Fibroblast of upper back skin (primary cell): ENCODE results near the gene FRS2.

Source experiments
- DNase-seq: peaks from one replicate; pipeline ENCODE4 v3.0.0-alpha.2; 2013

The FRS2 gene

DNA sequence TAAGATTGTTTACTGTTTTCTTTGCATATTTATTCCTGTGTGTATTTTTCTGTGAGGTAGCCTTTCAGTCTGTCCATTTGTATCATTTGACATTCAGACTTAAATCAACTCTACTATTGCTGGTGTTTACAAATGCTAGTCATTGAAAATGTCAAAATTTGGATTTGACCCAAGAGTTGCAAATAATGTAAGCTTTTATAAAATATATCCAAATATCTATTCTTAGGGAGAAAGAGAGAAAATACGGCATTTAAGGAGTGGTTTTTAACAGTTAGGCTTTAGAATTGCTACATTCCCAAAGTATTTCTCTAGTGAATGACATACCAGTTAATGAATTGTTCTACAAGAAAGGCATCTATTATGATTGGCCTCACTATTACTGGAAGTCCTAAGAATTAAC lies 37.9 kb downstream of the FRS2 start:
- no peak for DNase-seq

DNA sequence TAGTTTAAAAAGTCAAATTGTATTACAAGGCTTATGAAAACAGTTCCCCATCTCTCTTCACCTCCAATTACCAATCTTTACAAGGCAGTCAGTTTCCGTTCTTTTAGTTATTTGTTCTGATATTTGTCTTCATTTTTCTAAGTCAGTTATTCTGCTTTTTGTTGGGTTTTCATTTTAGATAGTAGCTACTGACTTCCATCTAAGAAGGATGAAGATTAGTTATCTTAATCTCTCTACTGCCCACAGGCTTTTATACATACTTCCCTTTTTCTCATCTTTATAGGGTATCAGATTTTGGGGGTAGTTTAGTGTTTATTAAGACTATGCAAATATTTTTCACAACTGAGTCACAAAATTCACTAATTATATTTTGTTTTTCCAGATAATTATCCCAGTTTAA lies 38.4 kb downstream of the FRS2 start:
- no peak for DNase-seq

DNA sequence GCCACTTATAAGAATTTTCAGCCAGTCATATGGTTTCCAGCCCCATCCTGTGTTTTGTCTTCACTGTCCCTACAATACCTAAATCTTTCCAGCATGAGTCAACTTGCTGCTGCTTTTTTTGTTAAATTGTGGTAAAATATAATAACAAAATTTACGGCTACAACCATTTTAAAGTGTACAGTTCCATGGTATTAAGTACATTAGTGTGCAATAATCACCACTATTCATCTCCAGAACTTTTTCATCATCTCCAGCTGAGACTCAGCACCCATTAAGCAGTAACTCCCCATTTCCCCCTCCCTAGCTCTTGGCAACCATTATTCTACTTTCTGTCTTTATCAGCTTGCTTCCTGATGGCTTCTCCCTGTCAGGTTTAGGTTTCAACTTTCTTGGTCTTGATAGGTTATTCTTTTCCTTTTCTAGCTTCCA lies 39.1 kb downstream of the FRS2 start:
- DNase-seq = peak; percentile 77

DNA sequence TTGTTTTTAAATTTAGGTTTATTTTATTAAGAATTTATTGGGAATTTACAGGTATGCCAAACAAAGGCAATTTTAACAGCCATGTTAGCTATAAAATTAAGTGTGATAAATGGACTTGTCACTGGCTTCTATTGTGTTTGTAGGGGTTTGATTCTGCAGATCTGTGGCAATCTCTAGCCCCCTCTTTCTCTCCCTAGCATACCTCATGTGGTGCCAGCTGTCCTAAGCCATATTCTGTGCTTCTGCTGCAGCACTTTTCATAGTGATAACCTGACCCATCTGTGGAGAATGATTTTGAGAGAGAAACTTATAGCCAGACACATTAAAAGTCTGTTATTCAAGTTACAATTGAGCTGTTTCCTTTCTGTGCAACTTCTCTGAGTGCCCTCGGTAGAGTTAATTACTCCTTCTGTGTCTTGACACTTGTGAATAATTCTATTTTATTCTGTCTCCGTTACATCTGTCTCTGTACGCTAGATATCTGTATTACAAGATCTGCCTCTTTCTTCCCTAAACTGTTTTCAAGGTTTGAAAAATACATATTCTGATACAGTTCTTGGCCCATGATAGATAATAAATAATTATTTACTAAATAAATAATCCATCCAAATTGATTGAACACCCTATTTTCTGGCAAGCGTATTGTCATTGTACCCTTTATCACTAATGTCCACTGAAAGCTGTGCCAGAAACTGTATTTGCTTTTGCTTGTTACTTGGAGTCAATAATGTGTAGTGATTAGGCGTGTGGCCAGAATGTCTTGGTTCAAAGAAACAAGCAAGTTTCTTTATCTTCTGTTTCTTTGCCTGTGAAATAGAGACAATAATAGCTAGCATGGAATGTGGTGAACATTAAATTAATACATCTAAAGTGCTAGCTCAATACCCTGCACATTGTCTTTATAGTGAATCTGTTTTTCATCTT lies 40.0 kb downstream of the FRS2 start:
- DNase-seq = no peak

DNA sequence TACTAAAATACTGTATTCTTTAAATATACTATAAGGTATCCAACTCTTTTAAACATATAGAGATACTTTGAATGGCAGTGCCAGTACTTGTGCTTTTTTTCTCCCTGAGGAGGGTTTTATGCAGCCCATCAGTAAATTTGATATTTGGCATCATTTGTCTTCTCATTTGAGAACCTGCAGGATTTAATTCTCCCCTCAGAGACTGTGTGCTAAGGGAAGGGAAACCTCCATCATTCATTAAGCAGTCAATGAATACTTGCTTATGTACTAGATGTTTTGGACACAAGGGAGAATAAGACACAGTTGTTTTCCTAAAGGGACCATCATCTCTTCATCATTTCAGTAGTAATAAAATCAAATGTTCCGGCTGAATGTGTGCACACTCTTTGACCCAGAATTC lies 40.8 kb downstream of the FRS2 start:
- no peak for DNase-seq

DNA sequence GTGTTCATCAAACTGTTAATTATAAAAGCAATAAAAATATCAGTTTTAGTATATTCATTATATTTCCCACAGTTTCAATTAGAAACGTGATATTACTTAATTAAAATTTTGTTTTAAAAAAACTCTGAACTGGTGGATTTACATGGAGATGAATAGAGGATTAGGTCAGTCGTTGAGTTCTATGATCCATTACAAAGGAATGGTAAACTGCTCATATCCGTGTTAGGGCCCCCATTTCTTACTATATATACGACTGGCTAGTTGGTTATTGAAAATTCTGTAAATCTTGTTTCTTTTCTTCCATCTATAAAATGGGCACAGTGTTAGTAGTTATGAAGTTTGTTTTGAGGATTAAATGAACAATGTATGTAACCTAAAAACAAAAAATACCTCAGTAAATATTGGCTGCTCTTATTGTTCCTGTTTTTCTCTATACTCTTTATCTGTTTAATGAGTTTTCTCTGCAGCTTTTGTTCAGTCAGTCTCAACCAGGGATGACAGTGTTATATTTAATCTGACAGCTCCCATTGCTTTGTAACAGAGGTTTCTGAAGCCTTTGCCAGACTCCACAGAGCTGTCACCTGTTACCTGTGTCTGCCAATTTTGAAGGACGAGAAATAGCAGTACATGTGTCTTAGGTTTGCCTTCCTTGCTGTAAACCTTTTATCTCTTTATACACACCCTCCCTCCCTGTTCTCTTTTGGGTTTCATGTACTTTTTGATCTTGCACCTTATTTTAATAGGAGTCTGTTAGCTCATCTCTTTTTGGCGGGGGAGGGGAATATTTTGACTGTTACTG lies 41.5 kb downstream of the FRS2 start:
- no peak for DNase-seq

DNA sequence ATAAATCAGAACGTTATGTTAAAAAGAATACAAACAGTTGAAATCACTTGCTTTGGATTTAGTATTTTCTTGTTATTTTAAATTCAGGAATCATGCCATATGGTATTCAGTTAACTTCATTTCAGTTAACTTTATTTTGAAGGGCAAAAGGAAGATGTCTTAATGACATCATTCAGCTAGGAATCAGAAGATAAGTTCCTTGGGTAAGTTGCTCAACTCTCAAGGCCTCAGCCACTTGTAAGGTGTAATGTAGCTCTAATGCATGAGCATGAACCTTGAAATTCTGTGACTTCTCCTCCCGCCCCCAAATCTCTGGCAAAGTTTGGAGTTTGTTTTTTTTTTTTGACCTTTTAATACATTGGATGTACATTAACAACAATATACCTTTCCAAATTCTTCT lies 42.6 kb downstream of the FRS2 start:
- no peak for DNase-seq

DNA sequence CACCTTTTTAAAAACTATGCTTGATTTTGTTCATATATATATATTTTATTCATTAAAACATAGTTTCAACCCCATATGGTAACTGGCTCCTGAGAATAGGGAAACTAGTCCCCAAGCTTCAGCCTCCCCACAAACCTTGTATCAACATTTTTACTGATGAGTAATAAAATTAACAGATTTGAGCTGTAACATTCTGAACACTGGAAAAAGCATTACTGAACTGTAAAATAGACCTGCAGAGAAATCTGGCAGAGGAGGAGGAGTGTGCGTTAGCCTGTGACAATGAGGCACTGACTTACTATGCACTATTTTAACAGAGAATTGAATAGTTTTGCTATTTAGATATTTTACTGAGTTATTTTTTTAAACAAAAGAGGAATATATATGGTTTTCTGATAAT lies 43.1 kb downstream of the FRS2 start:
- DNase-seq = peak; percentile 45

DNA sequence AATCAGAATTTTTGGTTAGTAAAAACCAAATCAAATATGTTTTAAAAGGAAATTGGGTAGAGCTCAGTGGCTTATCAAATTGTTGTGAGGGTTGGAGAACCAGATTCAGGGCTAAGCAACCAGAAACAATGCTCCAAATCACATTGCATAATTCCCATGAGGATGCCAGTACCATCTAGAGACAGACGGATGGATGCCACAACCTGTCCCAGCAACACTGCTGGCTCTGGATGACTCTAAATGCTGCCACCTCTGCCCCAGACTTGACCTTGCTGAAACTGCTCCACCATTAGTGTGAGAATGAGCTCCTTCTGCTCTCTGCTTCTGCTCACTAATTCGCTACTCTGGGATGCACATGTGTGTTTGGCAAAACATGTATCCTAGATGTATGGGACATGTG lies 43.9 kb downstream of the FRS2 start:
- no peak for DNase-seq

DNA sequence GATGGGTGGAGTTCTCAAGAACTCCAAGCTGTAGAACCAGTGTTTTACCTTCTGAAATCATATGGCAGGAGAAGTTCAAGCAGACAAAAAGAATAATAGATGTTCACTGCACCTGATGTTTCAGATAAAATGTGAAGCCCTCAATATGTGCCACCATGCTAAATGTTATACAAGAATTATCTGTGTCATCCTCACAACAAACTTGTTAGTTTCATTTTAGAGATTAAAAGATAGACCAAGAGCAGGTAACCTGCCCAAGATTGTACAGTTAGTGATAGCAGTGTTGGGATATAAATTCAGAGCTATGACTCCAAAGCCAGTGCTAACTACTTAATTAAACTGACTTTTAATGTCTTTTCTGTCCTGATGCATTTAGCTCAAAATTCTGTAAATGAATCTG lies 44.7 kb downstream of the FRS2 start:
- DNase-seq = no peak

DNA sequence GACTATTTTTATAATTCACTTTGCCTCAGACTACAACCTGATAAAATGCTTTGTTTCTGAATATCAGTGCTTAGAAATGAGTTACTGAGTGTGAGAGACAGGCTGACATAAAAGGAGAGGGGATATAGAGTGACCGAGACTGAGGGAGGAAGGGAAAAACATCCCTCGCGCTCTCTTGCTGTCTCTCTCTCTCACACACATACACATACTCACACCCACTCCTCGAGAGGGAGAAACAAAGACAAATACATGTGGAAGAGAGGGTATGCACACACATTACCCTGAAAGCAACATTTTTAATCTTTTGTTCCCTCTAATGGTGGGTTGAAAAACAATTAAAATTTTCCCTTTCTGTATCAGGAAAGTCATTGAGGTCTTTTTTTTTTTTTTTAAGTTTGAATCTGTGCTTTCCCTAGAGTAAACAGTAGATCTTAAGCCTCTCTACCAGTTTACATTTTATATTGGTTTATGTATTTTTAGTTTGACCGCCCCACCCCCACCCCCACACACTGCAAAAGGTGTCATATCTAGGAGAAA lies 45.3 kb downstream of the FRS2 start:
- DNase-seq = no peak

DNA sequence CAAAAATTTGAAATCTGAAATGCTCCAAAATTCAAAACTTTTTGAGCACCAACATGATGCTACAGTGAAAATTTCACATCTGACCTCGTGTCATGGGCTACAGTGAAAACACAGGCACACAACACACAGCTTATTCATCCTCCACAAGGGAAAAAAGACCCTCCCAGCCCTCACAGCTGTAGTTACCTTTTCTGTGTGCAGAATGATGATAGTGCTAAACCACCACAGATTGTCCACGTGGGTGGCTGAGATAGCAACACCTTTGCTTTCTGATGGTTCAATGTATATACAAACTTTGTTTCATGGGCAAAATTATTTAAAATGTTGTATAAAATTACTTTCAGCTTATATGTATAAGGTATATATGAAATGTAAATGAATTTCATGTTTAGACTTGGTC lies 46.8 kb downstream of the FRS2 start:
- no peak for DNase-seq

DNA sequence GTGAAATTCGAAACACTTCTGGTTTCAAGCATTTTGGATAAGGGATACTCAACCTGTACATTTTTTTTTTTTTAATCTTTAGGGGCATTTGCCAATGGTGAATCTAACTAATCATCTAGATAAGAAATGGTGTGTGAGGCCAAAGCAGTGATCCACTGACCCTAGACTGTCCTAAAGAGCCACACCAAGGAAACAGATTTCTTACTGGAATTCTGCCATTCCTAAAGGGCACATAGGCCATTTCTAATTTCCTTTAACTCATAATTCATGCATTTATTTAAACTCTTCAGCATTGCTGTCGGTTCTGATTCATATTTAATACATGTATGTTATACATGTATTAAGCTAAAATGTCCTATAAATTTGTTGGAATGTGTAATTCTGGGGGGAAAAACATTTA lies 47.2 kb downstream of the FRS2 start:
- no peak for DNase-seq

DNA sequence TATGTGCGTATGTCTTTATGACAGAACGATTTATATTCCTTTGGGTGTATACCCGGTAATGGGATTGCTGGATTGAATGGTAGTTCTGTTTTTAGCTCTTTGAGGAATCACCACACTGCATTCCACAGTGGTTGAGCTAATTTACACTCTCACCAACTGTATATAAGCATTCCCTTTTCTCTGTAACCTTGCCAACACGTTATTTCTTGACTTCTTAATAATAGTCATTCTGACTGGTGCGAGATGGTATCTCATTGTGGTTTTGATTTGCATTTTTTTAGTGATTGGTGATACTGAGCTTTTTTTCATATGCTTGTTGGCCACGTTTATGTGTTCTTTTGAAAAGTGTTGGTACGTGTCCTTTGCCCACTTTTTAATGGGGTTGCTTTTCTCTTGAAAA lies 49.7 kb downstream of the FRS2 start:
- DNase-seq = no peak

DNA sequence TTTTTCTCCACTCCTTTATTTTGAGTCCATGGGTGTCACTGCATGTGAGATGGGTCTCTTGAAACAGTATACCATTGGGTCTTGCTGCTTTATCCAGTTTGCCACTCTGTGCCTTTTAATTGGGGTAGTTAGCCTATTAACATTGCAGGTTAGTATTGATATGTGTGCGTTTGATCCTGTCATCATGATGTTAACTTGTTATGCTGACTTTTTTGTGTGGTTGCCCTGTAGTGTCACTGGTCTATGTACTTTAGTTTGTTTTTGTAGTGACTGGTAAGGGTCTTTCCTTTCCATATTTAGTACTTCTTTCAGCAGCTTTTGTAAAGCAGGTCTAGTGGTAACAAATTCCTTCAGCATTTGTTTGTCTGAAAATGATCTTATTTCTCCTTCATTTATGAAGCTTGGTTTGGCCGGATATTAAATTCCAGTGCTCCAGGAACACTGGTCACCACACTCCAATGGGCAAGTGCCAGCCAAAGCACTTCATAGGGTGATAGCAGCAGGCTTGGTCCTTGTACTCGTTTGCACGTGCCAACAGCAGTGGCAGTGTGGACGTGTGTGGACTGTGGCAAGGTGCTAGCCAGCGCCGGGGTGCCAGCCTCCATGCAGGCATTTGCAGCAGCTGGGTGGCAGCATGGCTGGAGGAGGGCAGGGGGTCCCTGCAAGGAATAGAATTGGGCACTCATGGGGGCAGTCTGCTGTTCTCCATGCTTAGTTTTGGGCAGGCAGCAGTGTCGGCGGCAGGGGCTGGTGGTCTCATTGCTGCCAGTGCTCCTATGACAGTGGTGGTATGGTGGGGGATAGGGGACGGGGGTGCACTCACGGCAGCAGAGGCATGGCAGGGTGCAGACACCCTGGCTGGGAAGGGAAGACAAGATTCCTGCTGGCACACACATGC lies 53.5 kb downstream of the FRS2 start:
- DNase-seq = no peak

DNA sequence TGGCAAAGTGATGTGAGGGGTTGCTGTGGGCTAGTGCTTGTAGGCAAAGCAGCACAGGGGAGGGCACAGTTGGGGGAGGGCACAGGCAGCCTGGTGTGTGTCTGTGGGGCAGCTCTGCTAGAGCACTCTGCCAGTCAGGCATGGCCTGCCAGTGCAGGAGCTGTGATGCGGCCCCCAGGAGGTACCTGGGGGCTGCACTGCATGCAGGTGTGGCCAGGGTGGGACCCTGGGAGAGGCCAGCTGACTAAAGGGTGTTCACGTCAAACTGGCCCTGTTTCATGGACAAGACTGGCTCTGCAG lies 54.1 kb downstream of the FRS2 start:
- DNase-seq = no peak

DNA sequence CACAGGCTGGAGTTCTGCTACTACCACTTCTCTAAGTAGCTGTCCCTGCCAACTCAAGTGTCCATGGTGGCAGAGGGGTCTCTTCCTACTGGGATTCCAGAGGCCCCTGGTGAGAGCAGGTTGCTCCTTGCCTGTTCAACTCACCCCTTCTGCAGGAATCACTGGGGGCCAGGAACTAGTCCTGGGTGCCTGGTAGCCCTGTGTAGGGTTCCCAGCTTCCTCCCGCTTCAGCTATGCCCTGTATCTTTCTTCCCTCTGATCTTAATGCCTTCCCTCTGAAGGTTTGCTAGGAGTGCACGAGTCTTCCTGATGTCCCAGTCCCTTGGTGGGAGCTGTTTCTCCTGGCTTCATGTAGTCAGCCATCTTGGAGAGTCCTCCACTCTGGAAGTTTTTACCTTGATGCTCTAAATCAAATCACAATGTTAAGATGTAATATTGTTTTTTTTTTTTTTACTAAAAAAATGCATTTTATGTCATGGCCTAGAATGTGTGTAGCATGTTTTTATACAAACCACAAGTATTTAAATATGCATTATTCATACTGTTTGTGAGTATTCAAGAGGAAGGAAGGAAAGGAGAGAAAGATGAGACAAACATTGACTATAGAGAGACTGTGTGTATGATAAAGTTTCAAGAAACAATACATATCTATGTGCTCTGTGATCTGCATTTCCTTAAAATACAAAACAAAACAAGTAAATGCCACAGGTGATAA lies 54.7 kb downstream of the FRS2 start:
- DNase-seq = peak; percentile 53

DNA sequence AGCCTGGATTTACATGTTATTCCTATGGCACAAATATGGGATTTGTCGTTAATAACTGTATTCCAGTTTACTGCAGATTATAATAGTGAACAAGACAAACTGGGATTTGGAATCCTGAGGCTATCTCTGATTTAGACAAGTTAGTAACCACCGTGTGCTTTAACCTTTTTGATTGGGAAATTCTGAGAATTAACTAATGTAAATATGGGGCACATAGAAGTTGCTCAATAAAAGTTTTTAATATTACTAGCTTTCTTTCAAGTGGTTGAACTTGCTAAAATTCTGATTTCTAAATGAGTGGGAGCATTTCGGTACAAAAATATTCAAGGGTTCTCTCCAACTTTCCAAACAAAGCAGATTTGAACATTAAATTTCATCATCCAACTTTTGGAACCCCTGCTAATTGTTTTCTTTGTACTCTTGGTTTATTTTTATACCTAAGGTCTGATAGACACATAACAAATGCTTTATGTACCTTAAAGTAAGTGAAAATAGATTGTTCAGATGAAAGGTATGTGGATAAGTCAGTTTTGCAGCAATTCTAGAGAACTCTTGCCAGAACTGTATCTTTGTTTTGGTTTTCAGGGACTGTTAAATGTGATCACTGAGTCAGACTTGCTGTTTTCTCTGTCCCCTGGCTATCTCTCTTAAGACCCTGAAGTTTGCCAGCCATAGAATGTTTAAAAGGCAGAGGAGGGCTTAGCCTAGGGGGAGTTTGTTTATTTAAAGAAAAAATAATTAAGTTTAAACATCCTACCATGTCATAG lies 57.5 kb downstream of the FRS2 start:
- DNase-seq = peak; percentile 77

DNA sequence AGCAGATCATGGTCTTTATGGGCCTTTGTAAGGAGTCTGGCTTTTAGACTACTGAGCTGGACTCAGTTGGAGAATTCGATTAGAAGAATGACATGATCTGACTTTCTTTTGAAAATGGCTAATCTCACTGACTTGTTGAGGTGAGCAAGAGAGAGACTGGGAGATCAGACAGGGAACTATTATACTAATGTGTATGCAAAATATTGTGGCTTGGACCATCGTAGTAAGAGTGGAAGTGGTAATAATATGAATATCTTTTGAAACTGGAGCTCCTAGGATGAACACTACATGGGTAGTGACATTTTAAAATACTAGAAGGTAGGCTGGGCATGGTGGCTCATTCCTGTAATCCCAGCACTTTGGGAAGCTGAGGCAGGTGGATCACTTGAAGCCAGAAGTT lies 58.8 kb downstream of the FRS2 start:
- DNase-seq = no peak

DNA sequence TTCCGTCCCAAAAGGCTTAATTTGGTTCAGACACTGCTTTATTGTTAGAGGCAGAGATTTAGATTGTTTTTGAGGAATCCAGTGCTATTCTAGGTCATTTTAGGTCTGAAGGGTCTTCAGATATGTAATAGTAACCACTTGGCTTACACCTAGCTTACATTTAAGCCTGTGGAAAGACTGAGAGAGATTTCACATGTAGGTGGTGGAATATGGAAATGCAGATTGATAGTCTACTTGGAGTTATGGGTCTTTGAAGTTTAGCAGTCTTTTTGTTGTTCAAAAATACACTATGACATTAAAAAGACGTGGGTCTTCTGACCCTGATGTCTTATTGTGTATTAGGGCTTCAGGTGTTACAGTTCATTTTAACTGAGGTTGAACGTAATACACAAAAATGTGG lies 63.7 kb downstream of the FRS2 start:
- DNase-seq = no peak

DNA sequence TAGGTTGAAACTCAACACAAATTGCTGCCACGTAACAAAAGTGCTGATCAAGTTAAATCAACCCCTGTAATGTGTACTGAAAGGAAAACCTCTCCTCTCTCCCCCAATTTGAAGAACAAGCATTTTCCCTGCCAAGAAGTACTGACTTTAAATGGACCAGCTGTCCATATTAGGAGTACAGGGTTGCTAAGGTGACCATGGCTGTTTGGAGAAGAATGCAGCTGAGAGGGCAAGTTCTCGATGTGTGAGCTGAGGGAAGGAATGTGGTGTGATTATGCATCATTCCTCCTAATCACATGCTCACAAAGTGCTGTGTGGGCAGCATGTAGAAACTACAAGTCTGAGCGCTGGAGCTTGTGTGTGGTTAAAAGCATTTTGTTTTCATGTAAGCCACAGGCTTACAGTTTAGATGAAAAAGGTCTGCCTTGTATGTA lies 64.2 kb downstream of the FRS2 start:
- DNase-seq = peak; percentile 99

DNA sequence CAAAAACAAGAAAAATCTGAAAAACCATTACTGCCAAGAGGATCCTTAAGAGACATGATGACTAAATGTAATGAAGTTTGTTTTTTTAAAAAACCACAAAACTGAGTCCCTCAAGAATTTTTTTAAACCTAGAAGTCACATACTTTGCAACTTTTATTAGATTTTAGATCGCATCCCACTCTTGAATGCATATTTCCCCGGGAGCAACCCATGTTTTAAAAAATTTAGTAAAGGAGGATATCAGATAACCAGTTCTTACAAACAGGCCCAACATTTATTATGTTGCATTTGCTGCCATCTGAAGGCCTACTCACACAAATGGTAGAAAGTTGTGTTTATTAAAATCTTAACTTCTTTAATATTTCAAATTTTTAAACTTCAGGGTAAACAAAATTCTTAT lies 70.8 kb downstream of the FRS2 start:
- DNase-seq = peak; percentile 80
